ENCODE measurements around the gene FBXL17. TPM values are rescaled to one million over a fixed set of nuclear protein-coding genes. Genes with fewer than 3 reads are reported as not detected.

Gene FBXL17
- total and polyA plus RNA-seq, 9 of the 15 experiments (the other 6 are each of a cell fraction or from before 2014, with no cell fraction given) = 0.32 to 5.4 (median 1.8) TPM

DNA sequence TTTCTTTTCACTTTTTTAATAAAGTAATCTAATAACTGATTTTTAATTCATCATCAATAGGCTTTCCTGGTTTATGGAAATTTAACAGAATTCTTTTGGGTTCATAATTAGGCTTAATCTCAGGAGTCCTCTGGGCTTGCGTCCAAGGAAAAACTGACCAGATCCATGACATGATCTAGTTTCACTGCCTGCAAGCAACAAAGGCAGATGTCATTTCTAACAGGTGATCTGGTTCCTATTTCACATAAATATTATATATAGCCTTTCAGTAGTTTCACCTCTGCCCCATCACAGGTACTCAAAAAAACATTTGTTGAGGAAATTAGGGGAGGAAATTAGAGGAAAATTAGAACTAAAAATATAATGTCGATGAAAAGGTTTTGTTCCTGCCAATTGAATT lies 126.4 kb downstream of the FBXL17 start:
- H4K20me1 ChIP-seq (replicated peaks; ENCODE audit: control insufficient read depth, insufficient read depth, low read length) = no peaks in the 10 kb centered on the region
- ATAC-seq (no peak), DNase-seq (ENCODE audit: extremely low read depth in 1 of 4, low spot score in 3 of 4) (no peak), FAIRE-seq (no peak)
- H3K36me3 ChIP-seq (ENCODE audit: control insufficient read depth, insufficient read depth, low read length) = no peaks in the 10 kb centered on the region
- H3K27me3 ChIP-seq (ENCODE audit: control insufficient read depth in 2 of 2, insufficient read depth in 2 of 2, low read length in 2 of 2) = no peaks in the 10 kb centered on the region
- H3K27ac ChIP-seq (ENCODE audit: extremely low read depth, low read depth, low read length) = no peak overlapping the region
- no peaks in the 10 kb centered on the region for H3K9me3 ChIP-seq (replicated peaks; ENCODE audit: control insufficient read depth, insufficient read depth, low read depth, low read length)
- intact Hi-C loops (cut with micrococcal nuclease) (no loop called here), in situ Hi-C loops (cut with MboI) (no loop called here)
- no peaks in the 10 kb centered on the region for H3K79me2 ChIP-seq (ENCODE audit: control insufficient read depth, insufficient read depth, low read length)
- BruUV-seq (replicated peaks) = no TSS peak
- no peaks in the 10 kb centered on the region for H3K9me1 ChIP-seq (ENCODE audit: control insufficient read depth, insufficient read depth, low read length)
- no peak for TF ChIP-seq ZNF146 (CRISPR knock-in tag; IDR thresholded peaks at IDR 0.05; ENCODE audit: unreplicated experiment)
- no peak for TF ChIP-seq TEAD1 (CRISPR knock-in tag; IDR thresholded peaks at IDR 0.05)
- TF ChIP-seq ZNF347 (CRISPR knock-in tag; IDR thresholded peaks at IDR 0.05; ENCODE audit: low read depth) = no peak
- TF ChIP-seq ZBTB33 (CRISPR knock-in tag; IDR thresholded peaks at IDR 0.05) = no peak
- no peak for TF ChIP-seq ETV6 (IDR thresholded peaks at IDR 0.05; ENCODE audit: borderline replicate concordance in 1 of 2, low read depth in 2 of 2, low read length in 1 of 2)
- TF ChIP-seq ETV6 (CRISPR knock-in tag; IDR thresholded peaks at IDR 0.05; ENCODE audit: borderline replicate concordance) = no peak
- TF ChIP-seq RBBP5 (IDR thresholded peaks at IDR 0.05; ENCODE audit: borderline replicate concordance, insufficient read depth, low read length, poor library complexity, severe bottlenecking) = no peak
- no peak for TF ChIP-seq ERF (CRISPR knock-in tag; IDR thresholded peaks at IDR 0.05)
- no peak for TF ChIP-seq RERE (CRISPR knock-in tag; IDR thresholded peaks at IDR 0.05; ENCODE audit: borderline replicate concordance)
- ChIA-PET POLR2A (no interaction called here), CTCF (ENCODE audit: low intra/inter-chr PET ratio) (no interaction called here)
- 21% methylated on average over 2 of the region's 2 CpGs for WGBS (ENCODE audit: insufficient coverage, low coverage, missing lambda C conversion rate)
- no peaks in the 10 kb centered on the region; a peak in 3 of 5 replicates for H3K4me1 ChIP-seq (replicated peaks in 1 of 2; ENCODE audit: control insufficient read depth in 2 of 2, insufficient read depth in 2 of 2, low read length in 2 of 2)
- no peak overlapping the region for H3K4me3 ChIP-seq
- no peak overlapping the region for H2AFZ ChIP-seq (ENCODE audit: low read depth, low read length)
- no peak overlapping the region for H3K4me2 ChIP-seq (ENCODE audit: insufficient read depth, low read length)
- H3K9ac ChIP-seq (ENCODE audit: insufficient read depth in 1 of 2, low read depth in 2 of 2, low read length in 2 of 2) = no peak overlapping the region

Measured in K562 (cell line).